ENCODE results near the gene SEMA5B.

Gene SEMA5B

GRCh38 chr3:122919291-122919610 is 108.3 kb downstream of the SEMA5B start:
- no peak for DNase-seq

- no peak for DNase-seq
Observed at GRCh38 chr3:122918576-122919290, 108.8 kb downstream of the SEMA5B start.

GRCh38 chr3:122917412-122917811 is 110.2 kb downstream of the SEMA5B start:
- no peak for DNase-seq

GRCh38 chr3:122916580-122916979 is 111.0 kb downstream of the SEMA5B start:
- DNase-seq = no peak

- DNase-seq = no peak
Observed at GRCh38 chr3:122916084-122916483, 111.5 kb downstream of the SEMA5B start.

- DNase-seq = no peak
Observed at GRCh38 chr3:122915300-122916055, 112.1 kb downstream of the SEMA5B start.

GRCh38 chr3:122913539-122914100 is 113.9 kb downstream of the SEMA5B start:
- DNase-seq = no peak

GRCh38 chr3:122912772-122913538 is 114.6 kb downstream of the SEMA5B start:
- no peak for DNase-seq

GRCh38 chr3:122911901-122912300 is 115.7 kb downstream of the SEMA5B start:
- no peak for DNase-seq

- no peak for DNase-seq
Observed at GRCh38 chr3:122908251-122908650, 119.3 kb downstream of the SEMA5B start.

GRCh38 chr3:122907471-122907870 is 120.1 kb downstream of the SEMA5B start:
- DNase-seq = no peak

GRCh38 chr3:122903171-122903570 is 124.4 kb downstream of the SEMA5B start:
- DNase-seq = no peak

GRCh38 chr3:122902326-122902725 is 125.2 kb downstream of the SEMA5B start:
- no peak for DNase-seq

- no peak for DNase-seq
Observed at GRCh38 chr3:122898298-122898697, 129.3 kb downstream of the SEMA5B start.

GRCh38 chr3:122893754-122894668 is 133.6 kb downstream of the SEMA5B start:
- no peak for DNase-seq

GRCh38 chr3:122893282-122893681 is 134.3 kb downstream of the SEMA5B start:
- no peak for DNase-seq

- DNase-seq = no peak
Observed at GRCh38 chr3:122892118-122892960, 135.2 kb downstream of the SEMA5B start.

- DNase-seq = no peak
Observed at GRCh38 chr3:122890720-122891220, 136.8 kb downstream of the SEMA5B start.

- no peak for DNase-seq
Observed at GRCh38 chr3:122890077-122890719, 137.4 kb downstream of the SEMA5B start.

GRCh38 chr3:122886946-122887345 is 140.6 kb downstream of the SEMA5B start:
- DNase-seq = no peak

GRCh38 chr3:122886251-122886650 is 141.3 kb downstream of the SEMA5B start:
- DNase-seq = no peak
